ENCODE data around the gene RABL2B. TPM values are rescaled to one million over a fixed set of nuclear protein-coding genes. Genes with fewer than 3 reads are reported as not detected.
"Not testable (repeated sequence)": the region's sequence is repeated elsewhere in the genome, so short reads cannot be mapped to it uniquely, and the experiment has no call there.

The RABL2B gene
- total RNA-seq: 1 to 10 TPM; 4.3 to 9.9 TPM

DNA sequence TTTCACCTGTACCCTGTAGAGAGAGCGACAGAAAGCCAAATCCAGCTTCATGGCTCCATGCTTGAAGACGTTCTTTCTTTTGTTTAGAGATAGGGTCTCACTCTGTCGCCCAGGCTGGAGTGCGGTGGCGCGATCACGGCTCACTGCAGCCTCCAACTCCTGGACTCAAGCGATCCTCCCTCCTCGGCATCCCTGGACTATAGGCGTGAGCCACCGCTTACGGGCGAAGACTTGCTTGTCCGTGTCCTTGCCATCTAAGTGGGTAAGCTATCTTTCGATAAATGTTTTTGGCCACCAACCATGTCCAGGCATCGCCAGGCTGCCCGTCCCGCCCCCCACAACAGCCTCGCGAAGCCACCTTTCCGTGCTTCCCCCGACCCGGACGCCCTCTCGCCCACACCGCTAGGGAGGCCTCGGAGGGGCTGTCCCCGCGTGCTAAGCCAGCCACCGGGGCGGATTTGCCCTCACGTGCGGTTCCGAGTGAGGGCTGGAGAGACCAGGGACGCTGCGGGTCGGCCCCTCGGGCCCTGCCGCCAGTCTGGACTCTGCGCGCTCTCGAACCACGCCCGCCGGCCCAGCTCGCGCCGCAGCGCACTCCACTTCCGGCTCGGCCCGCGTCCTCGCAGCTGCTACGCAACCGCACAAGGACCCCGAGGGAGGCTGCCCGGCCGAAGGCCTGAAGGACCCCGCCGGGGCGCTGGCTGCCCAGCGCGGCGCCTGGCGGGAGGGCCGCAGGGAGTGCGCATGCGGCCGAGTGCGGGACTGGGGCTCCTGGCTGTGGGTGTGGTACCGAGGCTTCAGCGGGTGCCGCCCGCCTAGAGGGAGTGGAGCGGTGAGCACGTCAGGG, at the start of gene RABL2B:
Gene RABL2B, minus strand, starts transcription at position 604 of the 847 bp plus-strand sequence. CDS start 1,342 bp downstream, outside the sequence.
- DNase-seq (ENCODE audit: low spot score): peak; percentile 88
- H3K4me3 ChIP-seq: peak within 1 kb of the TSS; percentile 50 to 58
- not testable (repeated sequence) for H3K27me3 ChIP-seq, H3K27ac ChIP-seq, H3K36me3 ChIP-seq, H3K9me3 ChIP-seq, H3K4me1 ChIP-seq

DNA sequence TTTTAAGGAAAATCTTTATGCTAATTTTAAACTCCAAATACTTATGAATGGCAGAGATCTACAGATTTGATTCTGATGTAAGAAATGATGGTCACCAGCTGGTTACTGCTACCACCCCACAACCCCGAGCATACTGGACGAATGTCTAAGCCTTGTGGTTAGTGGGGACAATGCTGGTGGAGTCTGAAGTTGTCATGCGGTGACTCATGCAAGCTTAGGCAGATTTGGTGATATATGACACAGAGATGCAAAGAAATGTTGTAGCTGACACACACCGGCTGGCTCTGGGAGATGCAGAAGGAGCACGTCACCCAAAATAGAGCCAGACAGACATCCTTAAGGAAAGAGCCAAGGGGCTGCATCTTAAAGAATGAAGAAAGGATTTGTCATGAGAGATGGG, 3.5 kb upstream of the RABL2B start:
- H3K27me3 ChIP-seq; DNase-seq (ENCODE audit: low spot score); H3K9me3 ChIP-seq; H3K27ac ChIP-seq; H3K36me3 ChIP-seq; H3K4me3 ChIP-seq; H3K4me1 ChIP-seq: not testable (repeated sequence)

DNA sequence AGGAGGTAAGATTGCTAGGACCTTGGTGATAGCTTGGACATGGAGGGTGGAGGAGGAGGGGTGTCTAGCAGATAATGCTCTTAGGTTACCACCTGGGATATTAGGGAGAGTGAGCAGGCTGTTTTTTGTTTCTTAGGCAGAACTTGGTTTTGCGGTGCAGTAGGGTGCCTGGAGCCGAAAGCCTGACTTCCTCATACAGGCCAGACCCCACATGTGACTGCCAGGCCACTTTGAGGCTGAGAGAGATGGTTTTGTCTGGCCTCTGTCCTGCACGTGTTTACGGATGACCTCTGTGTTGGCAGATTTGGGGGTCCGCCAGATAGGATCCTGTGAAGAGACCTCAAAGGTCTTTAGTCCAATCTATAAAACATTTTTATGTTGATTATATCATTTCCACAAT, 1.9 kb upstream of the RABL2B start:
- DNase-seq (ENCODE audit: low spot score); H3K4me3 ChIP-seq; H3K9me3 ChIP-seq; H3K4me1 ChIP-seq; H3K27ac ChIP-seq; H3K36me3 ChIP-seq; H3K27me3 ChIP-seq: not testable (repeated sequence)

DNA sequence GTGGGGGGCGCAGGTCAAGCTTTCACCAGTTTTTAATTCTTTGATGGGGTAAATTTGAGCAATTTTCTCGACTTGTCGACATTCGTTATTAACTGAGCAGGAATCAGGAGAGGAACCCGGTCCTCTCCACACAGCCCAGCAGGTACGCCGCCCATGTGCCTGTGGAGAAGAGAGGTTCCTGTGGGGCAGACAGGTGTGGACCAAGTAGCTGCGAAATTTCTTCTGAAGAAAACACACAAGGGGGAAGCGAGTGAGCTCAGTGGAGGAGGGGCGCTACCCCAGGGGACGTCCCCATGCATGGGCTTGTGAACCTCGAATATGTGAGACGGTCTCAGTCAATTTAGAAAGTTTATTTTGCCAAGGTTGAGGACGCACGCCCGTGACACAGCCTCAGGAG, 442 bp upstream of the RABL2B start:
- H3K4me1 ChIP-seq; H3K27me3 ChIP-seq; H3K9me3 ChIP-seq; H3K36me3 ChIP-seq; H3K27ac ChIP-seq; DNase-seq (ENCODE audit: low spot score): not testable (repeated sequence)
- peak overlapping the region; percentile 50 to 58 for H3K4me3 ChIP-seq

DNA sequence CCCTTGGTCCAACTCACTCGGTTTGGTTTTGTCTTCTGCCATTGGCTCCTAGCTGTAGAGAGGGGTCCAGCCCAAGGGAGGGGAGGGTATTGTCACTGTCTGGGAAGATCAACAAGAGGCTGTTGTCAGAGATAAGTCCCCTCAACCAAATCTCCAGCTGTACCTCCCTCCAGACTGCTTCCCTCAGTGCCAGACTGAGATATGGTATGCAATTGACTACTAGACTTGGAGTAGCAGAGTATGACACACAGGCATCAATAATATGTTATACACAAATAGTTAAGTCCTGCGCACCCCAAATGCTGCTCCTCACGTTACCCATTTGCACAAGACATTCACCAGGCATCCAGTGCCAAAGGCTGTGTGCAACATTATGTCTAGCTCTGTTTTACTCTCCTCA, 1.2 kb downstream of the RABL2B start:
- not testable (repeated sequence) for H3K4me1 ChIP-seq; H3K36me3 ChIP-seq; H3K27ac ChIP-seq; H3K27me3 ChIP-seq; H3K9me3 ChIP-seq; H3K4me3 ChIP-seq; DNase-seq (ENCODE audit: low spot score)

DNA sequence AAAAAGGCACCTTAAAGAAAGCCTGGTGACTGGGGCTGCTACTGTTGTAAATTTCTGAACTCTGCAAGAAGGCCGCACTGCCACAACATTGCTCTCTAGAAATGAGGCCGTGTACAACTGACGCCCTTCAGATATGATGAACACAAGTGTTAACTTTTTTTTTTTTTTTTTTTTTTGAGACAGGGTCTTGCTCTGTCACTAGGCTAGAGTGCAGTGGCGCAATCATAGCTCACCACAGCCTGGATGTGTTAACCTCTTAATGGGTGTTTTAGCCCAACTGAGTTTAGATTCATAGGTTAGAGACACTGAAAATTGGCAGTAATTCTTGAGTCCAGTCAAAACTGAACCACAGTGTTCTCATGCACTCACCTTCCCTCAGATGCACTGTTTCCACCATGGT, 3.2 kb downstream of the RABL2B start:
- H3K27ac ChIP-seq; H3K36me3 ChIP-seq; DNase-seq (ENCODE audit: low spot score); H3K27me3 ChIP-seq; H3K9me3 ChIP-seq; H3K4me3 ChIP-seq; H3K4me1 ChIP-seq: not testable (repeated sequence)

DNA sequence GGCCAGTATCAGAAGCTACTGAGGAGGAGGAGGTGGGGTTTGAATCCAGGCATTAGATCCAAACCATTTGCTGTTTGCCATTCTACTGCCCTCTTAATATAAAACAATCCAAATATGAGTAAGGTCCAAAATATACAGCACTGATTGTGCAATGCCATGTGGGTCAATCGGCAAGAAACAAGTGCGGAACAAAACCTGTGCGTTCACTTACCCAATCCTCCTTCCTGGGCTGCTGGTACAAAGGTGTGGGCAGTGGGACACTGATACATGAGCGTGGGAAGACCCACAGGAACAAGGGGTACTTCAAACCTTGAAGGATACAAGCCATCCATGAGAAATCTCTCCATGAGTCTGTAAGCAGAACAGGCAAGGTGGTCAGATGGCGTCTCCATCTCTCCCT, 5.8 kb downstream of the RABL2B start:
- not testable (repeated sequence) for DNase-seq (ENCODE audit: low spot score); H3K36me3 ChIP-seq; H3K4me3 ChIP-seq; H3K27ac ChIP-seq; H3K27me3 ChIP-seq; H3K4me1 ChIP-seq; H3K9me3 ChIP-seq

DNA sequence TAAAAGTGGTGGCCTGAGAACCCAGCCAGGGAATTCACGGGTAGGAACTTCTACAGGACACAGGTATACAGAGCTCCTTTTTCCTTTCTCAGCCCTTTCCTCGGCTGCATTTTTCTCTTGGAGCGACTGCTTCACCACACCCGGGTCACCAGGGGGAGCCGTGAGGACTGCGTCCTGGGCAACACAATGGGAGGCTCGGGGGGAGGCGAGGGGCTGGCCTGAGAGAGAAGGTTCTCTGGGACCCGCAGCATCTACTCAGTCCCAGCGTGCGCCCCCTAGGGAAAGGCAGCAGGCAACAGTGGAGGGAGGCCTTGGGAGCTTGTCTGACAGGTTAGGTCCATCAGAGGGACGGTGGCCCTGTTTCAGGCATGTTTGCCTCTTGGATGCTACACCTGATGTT, 8.3 kb downstream of the RABL2B start:
- H3K4me3 ChIP-seq; H3K9me3 ChIP-seq; H3K4me1 ChIP-seq; DNase-seq (ENCODE audit: low spot score); H3K36me3 ChIP-seq; H3K27ac ChIP-seq; H3K27me3 ChIP-seq: not testable (repeated sequence)
- TF ChIP-seq, protein P1, sequence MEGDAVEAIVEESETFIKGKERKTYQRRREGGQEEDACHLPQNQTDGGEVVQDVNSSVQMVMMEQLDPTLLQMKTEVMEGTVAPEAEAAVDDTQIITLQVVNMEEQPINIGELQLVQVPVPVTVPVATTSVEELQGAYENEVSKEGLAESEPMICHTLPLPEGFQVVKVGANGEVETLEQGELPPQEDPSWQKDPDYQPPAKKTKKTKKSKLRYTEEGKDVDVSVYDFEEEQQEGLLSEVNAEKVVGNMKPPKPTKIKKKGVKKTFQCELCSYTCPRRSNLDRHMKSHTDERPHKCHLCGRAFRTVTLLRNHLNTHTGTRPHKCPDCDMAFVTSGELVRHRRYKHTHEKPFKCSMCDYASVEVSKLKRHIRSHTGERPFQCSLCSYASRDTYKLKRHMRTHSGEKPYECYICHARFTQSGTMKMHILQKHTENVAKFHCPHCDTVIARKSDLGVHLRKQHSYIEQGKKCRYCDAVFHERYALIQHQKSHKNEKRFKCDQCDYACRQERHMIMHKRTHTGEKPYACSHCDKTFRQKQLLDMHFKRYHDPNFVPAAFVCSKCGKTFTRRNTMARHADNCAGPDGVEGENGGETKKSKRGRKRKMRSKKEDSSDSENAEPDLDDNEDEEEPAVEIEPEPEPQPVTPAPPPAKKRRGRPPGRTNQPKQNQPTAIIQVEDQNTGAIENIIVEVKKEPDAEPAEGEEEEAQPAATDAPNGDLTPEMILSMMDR (IDR thresholded peaks at IDR 0.05): peak; percentile 22 to 33

DNA sequence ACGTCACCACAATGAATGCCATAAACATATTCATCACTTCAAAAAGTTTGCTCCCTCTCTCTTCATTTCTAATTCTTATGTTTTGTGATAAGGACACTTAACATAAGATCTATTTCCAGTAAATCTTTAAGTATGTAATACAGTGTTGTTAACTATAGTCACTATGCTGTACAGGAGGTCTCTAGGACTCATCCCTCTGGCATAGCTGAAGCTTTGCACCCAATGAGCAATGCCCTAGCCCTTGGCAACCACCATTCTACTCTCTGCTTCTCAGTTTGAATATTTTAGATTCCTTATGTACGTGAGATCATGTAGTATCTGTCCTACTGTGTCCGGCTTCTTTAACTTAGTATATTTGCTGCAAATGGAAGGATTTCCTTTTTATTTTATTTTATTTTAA, 19.1 kb downstream of the RABL2B start:
- DNase-seq (ENCODE audit: low spot score); H3K4me1 ChIP-seq; H3K9me3 ChIP-seq; H3K27ac ChIP-seq; H3K27me3 ChIP-seq; H3K4me3 ChIP-seq; H3K36me3 ChIP-seq: not testable (repeated sequence)

DNA sequence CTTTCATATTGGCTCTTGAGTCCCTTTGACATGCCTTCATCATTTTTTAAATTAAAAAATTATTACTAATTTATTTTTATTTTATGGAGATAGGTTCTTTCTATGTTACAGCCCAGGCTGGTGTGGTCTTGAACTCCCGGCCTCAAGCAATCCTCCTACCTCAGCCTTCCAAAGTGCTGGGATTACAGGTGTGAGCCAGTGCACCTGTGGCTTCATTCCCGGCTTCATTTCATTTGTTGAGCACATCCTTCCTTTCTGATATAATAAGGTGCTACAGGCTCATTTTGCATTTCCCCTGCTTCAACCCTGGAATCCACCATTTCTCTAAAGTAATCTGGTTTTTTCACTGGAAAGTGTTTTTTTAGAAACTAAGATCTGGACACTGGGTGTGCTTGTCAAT, 21.6 kb downstream of the RABL2B start:
- H3K9me3 ChIP-seq; H3K4me1 ChIP-seq; H3K4me3 ChIP-seq; H3K27me3 ChIP-seq; H3K36me3 ChIP-seq; H3K27ac ChIP-seq; DNase-seq (ENCODE audit: low spot score): not testable (repeated sequence)

DNA sequence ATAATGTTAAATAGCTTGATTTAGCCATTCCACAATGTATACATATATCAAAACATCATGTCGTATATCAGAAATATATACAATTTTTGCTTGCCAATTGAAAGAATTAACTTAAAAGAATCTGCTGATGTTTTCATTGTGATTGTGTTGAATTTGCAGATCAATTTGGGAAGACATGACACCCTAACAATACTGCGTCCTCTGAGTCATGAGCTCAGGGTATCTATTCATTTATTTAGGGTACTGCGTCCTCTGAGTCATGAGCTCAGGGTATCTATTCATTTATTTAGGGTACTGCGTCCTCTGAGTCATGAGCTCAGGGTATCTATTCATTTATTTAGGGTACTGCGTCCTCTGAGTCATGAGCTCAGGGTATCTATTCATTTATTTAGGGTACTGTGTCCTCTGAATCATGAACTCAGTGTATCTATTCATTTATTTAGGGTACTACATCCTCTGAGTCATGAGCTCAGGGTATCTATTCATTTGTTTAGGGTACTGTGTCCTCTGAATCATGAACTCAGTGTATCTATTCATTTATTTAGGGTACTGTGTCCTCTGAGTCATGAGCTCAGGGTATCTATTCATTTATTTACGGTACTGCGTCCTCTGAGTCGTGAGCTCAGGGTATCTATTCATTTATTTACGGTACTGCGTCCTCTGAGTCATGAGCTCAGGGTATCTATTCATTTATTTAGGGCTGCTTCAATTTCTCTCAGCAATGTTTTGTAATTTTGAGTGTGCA, 23.7 kb downstream of the RABL2B start:
- H3K9me3 ChIP-seq; H3K27ac ChIP-seq; H3K27me3 ChIP-seq; DNase-seq (ENCODE audit: low spot score); H3K4me1 ChIP-seq; H3K4me3 ChIP-seq; H3K36me3 ChIP-seq: not testable (repeated sequence)
